GM13977 (cell line): ENCODE data around the gene HLA-DMA.

Experiments
- DNase-seq: peaks from one replicate; pipeline ENCODE4 v3.0.0; 2012; ENCODE audit warnings: low spot score
- in situ Hi-C: fragments of 300-500 bp; cut with MboI; formaldehyde crosslinking; loops from one replicate; pipeline ENCODE4 v1.12.0; 2022; ENCODE audit warnings: low sequenced_read_pairs, low pct_unique_long_range_greater_than_20kb, mixed read lengths, inconsistent platforms; ENCODE audit not compliant: unreplicated experiment
- TF ChIP-seq, protein P1 (sequence below): IDR thresholded peaks from 2 replicates; pipeline ENCODE4 v1.5.1; 2012; ENCODE audit warnings: mild to moderate bottlenecking, control low read depth; ENCODE audit not compliant: insufficient read depth; ENCODE audit errors: extremely low read depth, missing control alignments

The HLA-DMA gene

DNA sequence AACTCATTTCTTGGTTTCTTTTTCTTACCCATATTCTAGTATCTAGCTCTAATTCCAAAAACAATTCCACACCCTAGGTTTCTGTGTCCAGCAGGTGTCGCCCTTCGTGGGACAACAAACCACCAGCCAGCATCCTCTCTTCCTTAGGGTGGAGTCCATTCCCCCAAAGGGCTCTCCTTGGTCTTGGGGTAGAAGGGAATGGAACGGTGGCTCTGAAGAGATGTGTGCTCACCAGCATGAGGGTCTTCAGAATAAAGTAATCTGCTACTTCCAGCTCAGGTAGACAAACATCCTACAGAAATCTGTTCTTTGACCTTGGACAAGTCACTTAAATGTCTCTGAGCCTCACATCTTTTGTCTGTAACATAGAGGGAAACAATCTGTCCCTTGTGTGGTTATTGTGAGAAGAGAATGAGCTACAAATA lies 19.2 kb downstream of the HLA-DMA start:
- TF ChIP-seq, protein P1, sequence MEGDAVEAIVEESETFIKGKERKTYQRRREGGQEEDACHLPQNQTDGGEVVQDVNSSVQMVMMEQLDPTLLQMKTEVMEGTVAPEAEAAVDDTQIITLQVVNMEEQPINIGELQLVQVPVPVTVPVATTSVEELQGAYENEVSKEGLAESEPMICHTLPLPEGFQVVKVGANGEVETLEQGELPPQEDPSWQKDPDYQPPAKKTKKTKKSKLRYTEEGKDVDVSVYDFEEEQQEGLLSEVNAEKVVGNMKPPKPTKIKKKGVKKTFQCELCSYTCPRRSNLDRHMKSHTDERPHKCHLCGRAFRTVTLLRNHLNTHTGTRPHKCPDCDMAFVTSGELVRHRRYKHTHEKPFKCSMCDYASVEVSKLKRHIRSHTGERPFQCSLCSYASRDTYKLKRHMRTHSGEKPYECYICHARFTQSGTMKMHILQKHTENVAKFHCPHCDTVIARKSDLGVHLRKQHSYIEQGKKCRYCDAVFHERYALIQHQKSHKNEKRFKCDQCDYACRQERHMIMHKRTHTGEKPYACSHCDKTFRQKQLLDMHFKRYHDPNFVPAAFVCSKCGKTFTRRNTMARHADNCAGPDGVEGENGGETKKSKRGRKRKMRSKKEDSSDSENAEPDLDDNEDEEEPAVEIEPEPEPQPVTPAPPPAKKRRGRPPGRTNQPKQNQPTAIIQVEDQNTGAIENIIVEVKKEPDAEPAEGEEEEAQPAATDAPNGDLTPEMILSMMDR: peak; percentile 79
- no peak for DNase-seq
- in situ Hi-C loops: no loop called here

DNA sequence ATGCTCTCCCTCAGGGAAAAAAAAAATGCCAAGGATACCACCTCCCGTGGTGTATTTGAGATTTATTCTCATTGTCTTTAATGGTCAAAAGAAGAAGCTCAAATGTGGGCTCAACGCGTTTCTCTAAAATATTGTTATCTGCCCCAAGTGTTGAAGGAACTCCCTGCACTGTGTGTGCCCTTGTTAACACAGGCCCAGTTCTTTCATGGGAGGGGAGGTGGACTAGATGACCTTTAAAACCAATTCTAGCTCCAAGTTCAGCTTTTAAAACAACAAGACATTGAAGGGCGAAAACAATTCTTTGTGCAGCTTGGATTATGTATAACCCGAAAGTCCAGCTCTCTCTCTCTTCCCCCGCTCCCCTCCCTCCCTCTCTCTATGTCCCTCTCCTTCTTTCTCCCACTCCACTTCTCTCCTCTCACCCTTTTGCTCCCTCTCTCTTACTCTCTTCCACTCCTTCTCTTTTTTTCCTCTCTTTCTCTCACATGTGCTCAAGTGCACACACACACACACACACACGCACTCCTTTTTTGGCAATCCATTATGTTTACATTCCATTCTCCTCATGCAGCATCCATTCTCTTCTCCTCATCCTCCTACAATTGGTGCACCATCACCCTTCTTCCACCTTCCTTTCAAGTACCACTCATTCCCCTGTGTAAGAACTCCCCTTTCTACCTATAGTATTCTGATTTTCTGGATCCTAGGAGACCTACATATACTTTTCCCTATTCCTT lies 20.6 kb downstream of the HLA-DMA start:
- TF ChIP-seq, protein P1: no peak
- no peak for DNase-seq
- in situ Hi-C loops: no loop called here

- in situ Hi-C loops: no loop called here
- DNase-seq: no peak
- TF ChIP-seq, protein P1: no peak
Measured at GRCh38 chr6:32931211-32931610, 21.7 kb downstream of the HLA-DMA start.

DNA sequence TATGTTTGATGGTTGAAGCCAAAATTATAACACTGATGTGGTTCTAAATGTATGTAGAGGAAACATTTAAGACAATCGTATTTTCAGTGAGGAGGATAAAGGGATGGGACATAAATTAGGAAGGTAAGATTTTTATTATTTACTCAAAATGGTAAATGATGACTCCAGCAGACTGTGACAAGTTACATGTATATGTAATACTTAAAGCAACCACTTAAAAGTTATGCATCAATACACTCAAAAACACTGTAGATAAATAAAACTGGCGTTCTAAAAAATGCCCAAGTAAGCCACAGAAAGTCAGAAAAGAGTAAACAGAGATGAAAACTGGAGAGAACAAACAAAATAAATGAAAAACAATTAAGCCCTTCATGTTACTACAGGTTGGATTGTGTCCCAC lies 30.8 kb downstream of the HLA-DMA start:
- TF ChIP-seq, protein P1: no peak
- in situ Hi-C loops: no loop called here
- no peak for DNase-seq

- TF ChIP-seq, protein P1: no peak
- DNase-seq: no peak
- in situ Hi-C loops: no loop called here
Measured at GRCh38 chr6:32920715-32921114, 32.2 kb downstream of the HLA-DMA start.

- in situ Hi-C loops: no loop called here
- TF ChIP-seq, protein P1: no peak
- DNase-seq: no peak
Measured at GRCh38 chr6:32912951-32913350, 39.9 kb downstream of the HLA-DMA start.
